Measurements from ENCODE around the gene PHF21A. TPM values are rescaled to one million over a fixed set of nuclear protein-coding genes. Genes with fewer than 3 reads are reported as not detected.

Gene PHF21A
- total RNA-seq, 2 experiments from 2014 or later = 23.1 to 56.1 TPM

DNA sequence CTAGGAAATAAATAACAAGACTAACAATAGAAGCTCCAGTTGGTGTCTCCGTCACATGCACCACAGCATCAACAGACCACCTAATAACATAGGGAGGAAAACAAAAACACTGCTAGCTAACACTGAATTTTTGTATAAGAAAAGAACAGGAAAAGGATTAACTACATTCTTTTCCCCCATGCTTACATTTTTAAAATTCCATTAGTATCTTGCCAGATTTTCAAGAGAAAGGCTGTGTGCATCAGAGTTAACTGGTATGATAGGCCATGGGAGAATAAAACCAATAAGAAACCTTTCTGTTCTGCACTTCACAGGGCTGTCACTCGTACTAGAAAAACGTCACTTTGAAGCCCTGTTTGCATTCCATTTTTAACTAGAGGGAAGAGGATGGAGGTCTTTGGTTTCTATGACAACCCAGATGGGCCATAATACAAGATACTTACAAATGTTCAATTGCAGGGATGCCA is 119.8 kb downstream of the PHF21A start:
- Histone ChIP-seq H3K4me2 (ENCODE audit: low read length) (no peak overlapping the region), H2AFZ (ENCODE audit: low read length) (no peak overlapping the region), H3K9me3 (ENCODE audit: low read length) (no peaks in the 10 kb centered on the region), H3K4me1 (ENCODE audit: insufficient read depth, low read length, poor library complexity, severe bottlenecking) (no peaks in the 10 kb centered on the region), H3K36me3 (ENCODE audit: insufficient read depth, low read length) (no peaks in the 10 kb centered on the region), H3K27ac (ENCODE audit: low read depth, low read length, poor library complexity, severe bottlenecking) (no peak overlapping the region), H3K79me2 (ENCODE audit: insufficient read depth, low read depth, low read length) (no peaks in the 10 kb centered on the region), H4K20me1 (ENCODE audit: insufficient read depth, low read length) (no peaks in the 10 kb centered on the region; the same call in 1 of the 2 replicates), H3K9me2 (ENCODE audit: insufficient read depth, low read length) (no peaks in the 10 kb centered on the region), H3K4me3 (ENCODE audit: low read depth, low read length, poor library complexity, severe bottlenecking) (no peak overlapping the region)
- CTCF ChIA-PET (ENCODE audit: unreplicated experiment) = no interaction called here
- no peak for DNase-seq (ENCODE audit: low spot score)
- POLR2A ChIA-PET = interaction anchor here (0.5 to 1.1 kb wide), 4 partner anchors 75 to 1016 kb away, joined by 3 read pairs; partner anchors contain the start of gene CRY2
- BruUV-seq (replicated peaks) = no TSS peak
- intact Hi-C loops (cut with micrococcal nuclease; ENCODE audit: unreplicated experiment) = no loop called here
- no peak for TF ChIP-seq EZH2phosphoT487 (IDR thresholded peaks at IDR 0.05; ENCODE audit: borderline replicate concordance, low read depth, low read length)
- TF ChIP-seq, protein P1, sequence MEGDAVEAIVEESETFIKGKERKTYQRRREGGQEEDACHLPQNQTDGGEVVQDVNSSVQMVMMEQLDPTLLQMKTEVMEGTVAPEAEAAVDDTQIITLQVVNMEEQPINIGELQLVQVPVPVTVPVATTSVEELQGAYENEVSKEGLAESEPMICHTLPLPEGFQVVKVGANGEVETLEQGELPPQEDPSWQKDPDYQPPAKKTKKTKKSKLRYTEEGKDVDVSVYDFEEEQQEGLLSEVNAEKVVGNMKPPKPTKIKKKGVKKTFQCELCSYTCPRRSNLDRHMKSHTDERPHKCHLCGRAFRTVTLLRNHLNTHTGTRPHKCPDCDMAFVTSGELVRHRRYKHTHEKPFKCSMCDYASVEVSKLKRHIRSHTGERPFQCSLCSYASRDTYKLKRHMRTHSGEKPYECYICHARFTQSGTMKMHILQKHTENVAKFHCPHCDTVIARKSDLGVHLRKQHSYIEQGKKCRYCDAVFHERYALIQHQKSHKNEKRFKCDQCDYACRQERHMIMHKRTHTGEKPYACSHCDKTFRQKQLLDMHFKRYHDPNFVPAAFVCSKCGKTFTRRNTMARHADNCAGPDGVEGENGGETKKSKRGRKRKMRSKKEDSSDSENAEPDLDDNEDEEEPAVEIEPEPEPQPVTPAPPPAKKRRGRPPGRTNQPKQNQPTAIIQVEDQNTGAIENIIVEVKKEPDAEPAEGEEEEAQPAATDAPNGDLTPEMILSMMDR (conservative IDR thresholded peaks at IDR 0.05; ENCODE audit: low read length) = no peak

DNA sequence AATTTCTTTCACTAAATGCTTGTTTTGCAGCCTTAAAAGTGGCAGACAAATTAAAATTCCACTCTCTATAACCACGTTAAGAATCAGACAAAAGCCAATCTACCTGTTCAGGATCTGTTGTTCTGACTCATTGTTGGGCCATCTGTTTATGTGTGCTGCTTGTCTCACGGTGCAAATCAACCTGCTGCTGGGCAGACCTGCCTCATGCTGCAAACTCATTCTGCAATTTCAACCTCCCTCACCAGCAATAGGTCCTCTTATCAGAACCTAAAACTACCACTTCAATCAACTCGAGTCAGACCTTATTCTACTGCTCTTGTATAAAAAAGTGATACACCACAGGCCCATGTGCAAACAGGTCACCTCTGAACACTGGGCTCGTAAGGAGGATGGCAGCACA is 123.7 kb downstream of the PHF21A start:
- BruUV-seq (replicated peaks) = no TSS peak
- TF ChIP-seq, protein P1 (conservative IDR thresholded peaks at IDR 0.05; ENCODE audit: low read length) = no peak
- TF ChIP-seq EZH2phosphoT487 (IDR thresholded peaks at IDR 0.05; ENCODE audit: borderline replicate concordance, low read depth, low read length) = no peak
- DNase-seq (ENCODE audit: low spot score) = no peak
- no peak overlapping the region for H3K4me2 ChIP-seq (ENCODE audit: low read length)
- no peak overlapping the region for H3K27ac ChIP-seq (ENCODE audit: low read depth, low read length, poor library complexity, severe bottlenecking)
- CTCF ChIA-PET (ENCODE audit: unreplicated experiment) = no interaction called here
- H4K20me1 ChIP-seq (ENCODE audit: insufficient read depth, low read length) = no peaks in the 10 kb centered on the region
- intact Hi-C loops (cut with micrococcal nuclease; ENCODE audit: unreplicated experiment) = no loop called here
- H3K4me1 ChIP-seq (ENCODE audit: insufficient read depth, low read length, poor library complexity, severe bottlenecking) = no peaks in the 10 kb centered on the region
- H3K9me3 ChIP-seq (ENCODE audit: low read length) = no peaks in the 10 kb centered on the region
- POLR2A ChIA-PET = no interaction called here
- no peak overlapping the region for H2AFZ ChIP-seq (ENCODE audit: low read length)
- no peaks in the 10 kb centered on the region for H3K36me3 ChIP-seq (ENCODE audit: insufficient read depth, low read length)
- H3K4me3 ChIP-seq (ENCODE audit: low read depth, low read length, poor library complexity, severe bottlenecking) = no peak overlapping the region
- no peaks in the 10 kb centered on the region for H3K9me2 ChIP-seq (ENCODE audit: insufficient read depth, low read length)
- H3K79me2 ChIP-seq (ENCODE audit: insufficient read depth, low read depth, low read length) = no peaks in the 10 kb centered on the region

DNA sequence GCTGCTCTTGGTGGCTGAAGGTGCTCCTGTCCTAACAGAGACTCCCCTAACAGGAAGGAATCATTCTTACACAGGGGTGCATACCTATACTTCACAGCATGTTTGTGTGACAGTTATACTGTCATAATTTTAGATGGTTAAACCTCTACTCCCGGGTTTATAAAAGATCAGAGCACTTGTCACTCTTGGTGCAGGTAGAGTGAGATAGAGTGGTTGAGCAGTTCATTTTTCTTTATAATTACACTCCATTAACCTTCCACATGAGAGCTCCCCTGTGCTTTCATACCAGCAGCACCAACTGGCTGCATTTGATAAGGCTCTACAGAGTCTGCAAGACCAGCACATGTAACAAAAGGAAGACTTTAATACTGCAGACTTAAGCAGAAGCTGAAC is 125.9 kb downstream of the PHF21A start:
- Histone ChIP-seq H2AFZ (ENCODE audit: low read length) (no peak overlapping the region), H3K79me2 (ENCODE audit: insufficient read depth, low read depth, low read length) (no peaks in the 10 kb centered on the region), H4K20me1 (ENCODE audit: insufficient read depth, low read length) (no peaks in the 10 kb centered on the region), H3K9me3 (ENCODE audit: low read length) (no peaks in the 10 kb centered on the region), H3K9me2 (ENCODE audit: insufficient read depth, low read length) (no peaks in the 10 kb centered on the region), H3K27ac (ENCODE audit: low read depth, low read length, poor library complexity, severe bottlenecking) (no peak overlapping the region), H3K4me1 (ENCODE audit: insufficient read depth, low read length, poor library complexity, severe bottlenecking) (no peaks in the 10 kb centered on the region), H3K4me2 (ENCODE audit: low read length) (no peak overlapping the region), H3K36me3 (ENCODE audit: insufficient read depth, low read length) (no peaks in the 10 kb centered on the region), H3K4me3 (ENCODE audit: low read depth, low read length, poor library complexity, severe bottlenecking) (no peak overlapping the region)
- CTCF ChIA-PET (ENCODE audit: unreplicated experiment) = no interaction called here
- no TSS peak for BruUV-seq (replicated peaks)
- no peak for DNase-seq (ENCODE audit: low spot score)
- POLR2A ChIA-PET = interaction anchor here (1.0 to 2.5 kb wide), 4 partner anchors 8 to 77 kb away, joined by 3 to 11 read pairs (median 4); partner anchors contain the start of gene PEX16
- TF ChIP-seq, protein P1 (conservative IDR thresholded peaks at IDR 0.05; ENCODE audit: low read length) = no peak
- TF ChIP-seq EZH2phosphoT487 (IDR thresholded peaks at IDR 0.05; ENCODE audit: borderline replicate concordance, low read depth, low read length) = no peak
- intact Hi-C loops (cut with micrococcal nuclease; ENCODE audit: unreplicated experiment) = no loop called here
